BLaER1 treated with 17β-estradiol and CSF1 and Interleukin-3, amounts not matched to agents 10 nM and 100 nM (cell line): ENCODE measurements around the gene SLC39A5.

Experiments used
- H3K27ac ChIP-seq, 11 experiments: shearing (Covaris generic); formaldehyde crosslinking; 2 replicates each; pipeline ENCODE4 v1.8.1; 2022
- H3K27me3 ChIP-seq, 11 experiments: shearing (Covaris generic); formaldehyde crosslinking; 2 replicates each; pipeline ENCODE4 v1.8.1; 2022
- H3K36me3 ChIP-seq, 11 experiments: shearing (Covaris generic); formaldehyde crosslinking; 2 replicates each; pipeline ENCODE4 v1.8.1; 2022
- H3K4me1 ChIP-seq, 10 experiments: shearing (Covaris generic); formaldehyde crosslinking; 2 replicates each; pipeline ENCODE4 v1.8.1; 2022
- H3K4me2 ChIP-seq, 11 experiments: shearing (Covaris generic); formaldehyde crosslinking; 2 replicates each; pipeline ENCODE4 v1.8.1; 2022
- H3K4me3 ChIP-seq, 10 experiments: shearing (Covaris generic); formaldehyde crosslinking; 2 replicates each; pipeline ENCODE4 v1.8.1; 2022
- H3K9ac ChIP-seq, 11 experiments: shearing (Covaris generic); formaldehyde crosslinking; 2 replicates each; pipeline ENCODE4 v1.8.1; 2022
- H3K9me3 ChIP-seq, 11 experiments: shearing (Covaris generic); formaldehyde crosslinking; replicated peaks in 1 of 11; 2 replicates each; pipeline ENCODE4 v1.8.1; 2022
- H4K20me1 ChIP-seq, 11 experiments: shearing (Covaris generic); formaldehyde crosslinking; 2 replicates each; pipeline ENCODE4 v1.8.1; 2022
- Cebpa-rat ChIP-seq, 11 experiments: shearing (Covaris generic); IDR thresholded peaks; 2 replicates each; pipeline ENCODE4 v1.8.1; 2022

SLC39A5 gene

GRCh38 chr12:56231184-56231582 lies 1.3 kb downstream of the SLC39A5 start:
- Histone ChIP-seq H3K9me3 (no peaks in the 10 kb centered on the region), H3K27me3 (no peaks in the 10 kb centered on the region), H3K27ac (no peak overlapping the region)

GRCh38 chr12:56234746-56235436 lies 5.0 kb downstream of the SLC39A5 start:
- H3K4me2 ChIP-seq = no peak overlapping the region
- TF ChIP-seq Cebpa-rat (IDR thresholded peaks at IDR 0.05) = no peak

More at GRCh38 chr12:56231184-56231582, 1.3 kb downstream of the SLC39A5 start:
- no peak for TF ChIP-seq Cebpa-rat (IDR thresholded peaks at IDR 0.05)
- Histone ChIP-seq H3K4me3 (no peak overlapping the region), H3K36me3 (peaks cover 2 to 18% (median 4%) of the 10 kb centered on the region in 11 experiments; a peak in 13 of 22 replicates), H3K4me2 (peak overlapping the region in 5 of 11 experiments; percentile 47 to 77 (median 68); a peak in 5 of 22 replicates), H3K9ac (0 out of 22 replicates have a peak overlapping the region, but pooled peaks of 2 of the 11 experiments have one; percentile 9 to 19), H4K20me1 (peaks cover 0 to 3% (median 0%) of the 10 kb centered on the region in 11 experiments; a peak in 2 of 22 replicates), H3K4me1 (peaks cover 7 to 41% (median 33%) of the 10 kb centered on the region in 10 experiments; a peak in 18 of 20 replicates)

GRCh38 chr12:56236091-56236490 lies 6.2 kb downstream of the SLC39A5 start:
- Histone ChIP-seq H3K27me3 (no peaks in the 10 kb centered on the region), H3K4me1 (peaks cover 0 to 11% (median 4%) of the 10 kb centered on the region in 10 experiments; a peak in 10 of 20 replicates), H3K27ac (no peak overlapping the region), H3K9me3 (no peaks in the 10 kb centered on the region), H3K4me3 (no peak overlapping the region), H3K9ac (no peak overlapping the region), H3K4me2 (no peak overlapping the region), H4K20me1 (peaks cover 0 to 41% (median 0%) of the 10 kb centered on the region in 11 experiments; a peak in 5 of 22 replicates), H3K36me3 (peaks cover 30 to 49% (median 44%) of the 10 kb centered on the region in 11 experiments)
- no peak for TF ChIP-seq Cebpa-rat (IDR thresholded peaks at IDR 0.05)

More at GRCh38 chr12:56234746-56235436, 5.0 kb downstream of the SLC39A5 start:
- Histone ChIP-seq H3K4me1 (peaks cover 7 to 23% (median 16%) of the 10 kb centered on the region in 10 experiments; a peak in 18 of 20 replicates), H3K9me3 (no peaks in the 10 kb centered on the region), H3K27ac (no peak overlapping the region), H3K4me3 (no peak overlapping the region), H3K27me3 (no peaks in the 10 kb centered on the region), H3K36me3 (peaks cover 18 to 37% (median 33%) of the 10 kb centered on the region in 11 experiments), H4K20me1 (peaks cover 0 to 34% (median 0%) of the 10 kb centered on the region in 11 experiments; a peak in 5 of 22 replicates), H3K9ac (no peak overlapping the region)

DNA sequence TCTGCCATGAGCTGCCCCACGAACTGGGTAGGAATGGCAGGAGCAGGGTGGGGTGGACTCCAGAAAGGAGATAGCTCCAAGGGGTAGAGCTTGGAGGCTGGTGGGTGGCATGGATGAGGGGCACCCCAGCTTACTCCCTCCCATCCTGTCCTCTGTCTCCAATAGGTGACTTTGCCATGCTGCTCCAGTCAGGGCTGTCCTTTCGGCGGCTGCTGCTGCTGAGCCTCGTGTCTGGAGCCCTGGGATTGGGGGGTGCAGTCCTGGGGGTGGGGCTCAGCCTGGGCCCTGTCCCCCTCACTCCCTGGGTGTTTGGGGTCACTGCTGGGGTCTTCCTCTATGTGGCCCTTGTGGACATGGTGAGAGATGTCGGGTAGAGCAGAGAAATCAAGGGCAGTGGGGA lies 7.1 kb downstream of the SLC39A5 start:
- no peak overlapping the region for H3K4me2 ChIP-seq
- TF ChIP-seq Cebpa-rat (IDR thresholded peaks at IDR 0.05) = no peak
- H4K20me1 ChIP-seq = peaks cover 0 to 50% (median 5%) of the 10 kb centered on the region in 11 experiments; a peak in 9 of 22 replicates
- no peaks in the 10 kb centered on the region for H3K9me3 ChIP-seq
- peaks cover 0 to 2% (median 0%) of the 10 kb centered on the region in 10 experiments; a peak in 1 of 20 replicates for H3K4me1 ChIP-seq
- H3K4me3 ChIP-seq = no peak overlapping the region
- H3K27me3 ChIP-seq = no peaks in the 10 kb centered on the region
- H3K9ac ChIP-seq = no peak overlapping the region
- H3K27ac ChIP-seq = no peak overlapping the region
- H3K36me3 ChIP-seq = peaks cover 37 to 58% (median 53%) of the 10 kb centered on the region in 11 experiments

GRCh38 chr12:56237552-56237951 lies 7.7 kb downstream of the SLC39A5 start:
- no peaks in the 10 kb centered on the region for H3K9me3 ChIP-seq
- no peak overlapping the region for H3K4me3 ChIP-seq
- no peak overlapping the region for H3K4me2 ChIP-seq
- H3K27ac ChIP-seq = no peak overlapping the region
- H3K36me3 ChIP-seq = peaks cover 43 to 64% (median 58%) of the 10 kb centered on the region in 11 experiments
- H4K20me1 ChIP-seq = peaks cover 0 to 55% (median 9%) of the 10 kb centered on the region in 11 experiments; a peak in 10 of 22 replicates
- H3K27me3 ChIP-seq = no peaks in the 10 kb centered on the region
- no peak for TF ChIP-seq Cebpa-rat (IDR thresholded peaks at IDR 0.05)
- no peak overlapping the region for H3K9ac ChIP-seq
- H3K4me1 ChIP-seq = no peaks in the 10 kb centered on the region

DNA sequence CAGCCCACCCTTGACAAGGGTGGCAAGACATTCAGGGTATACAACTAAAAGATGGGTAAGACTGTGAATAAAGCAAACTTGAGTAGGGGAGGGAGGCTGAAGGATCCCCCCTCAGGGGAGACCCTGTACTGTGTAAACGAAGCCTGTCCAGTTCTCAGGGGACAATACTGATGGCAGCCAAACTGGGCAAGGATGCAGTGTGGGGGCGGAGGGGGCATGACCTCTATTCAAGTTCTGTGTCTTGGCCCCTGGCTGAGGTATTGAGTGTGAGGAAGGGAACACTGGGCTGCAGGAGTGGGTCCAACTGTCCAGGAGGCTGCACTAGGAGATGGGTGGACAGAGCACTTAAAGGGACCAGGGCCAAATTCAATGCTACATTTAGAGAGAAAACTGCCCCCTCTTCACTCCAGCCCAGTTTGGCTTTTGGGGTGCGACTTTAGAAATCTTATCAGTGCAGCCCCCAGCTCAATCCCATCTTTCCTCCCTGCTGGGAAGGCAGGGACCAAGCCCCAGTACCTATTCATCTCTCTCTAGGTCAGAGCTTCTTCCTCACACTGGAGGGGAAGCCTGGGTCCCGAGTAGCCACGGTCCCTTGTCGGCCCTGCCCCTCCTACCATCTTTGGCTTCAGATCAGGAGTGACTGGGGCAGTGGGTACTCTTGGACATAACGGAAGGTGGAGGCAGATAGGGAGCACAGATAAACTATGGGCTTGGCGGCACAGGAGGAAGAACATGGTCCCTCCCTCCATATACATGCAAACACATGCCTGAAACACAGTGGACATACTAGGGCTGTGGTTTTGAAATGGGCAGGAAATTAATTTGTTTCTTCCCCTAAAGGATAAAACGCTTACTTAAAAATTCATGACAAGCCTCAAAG lies 11.8 kb downstream of the SLC39A5 start:
- H3K36me3 ChIP-seq = peaks cover 80 to 97% (median 90%) of the 10 kb centered on the region in 11 experiments
- no peaks in the 10 kb centered on the region for H3K9me3 ChIP-seq
- H4K20me1 ChIP-seq = peaks cover 0 to 76% (median 19%) of the 10 kb centered on the region in 11 experiments; a peak in 13 of 22 replicates
- H3K9ac ChIP-seq = no peak overlapping the region
- no peak overlapping the region for H3K27ac ChIP-seq
- H3K27me3 ChIP-seq = no peaks in the 10 kb centered on the region
- no peaks in the 10 kb centered on the region for H3K4me1 ChIP-seq
- H3K4me3 ChIP-seq = no peak overlapping the region
- TF ChIP-seq Cebpa-rat (IDR thresholded peaks at IDR 0.05) = no peak
- no peak overlapping the region for H3K4me2 ChIP-seq

DNA sequence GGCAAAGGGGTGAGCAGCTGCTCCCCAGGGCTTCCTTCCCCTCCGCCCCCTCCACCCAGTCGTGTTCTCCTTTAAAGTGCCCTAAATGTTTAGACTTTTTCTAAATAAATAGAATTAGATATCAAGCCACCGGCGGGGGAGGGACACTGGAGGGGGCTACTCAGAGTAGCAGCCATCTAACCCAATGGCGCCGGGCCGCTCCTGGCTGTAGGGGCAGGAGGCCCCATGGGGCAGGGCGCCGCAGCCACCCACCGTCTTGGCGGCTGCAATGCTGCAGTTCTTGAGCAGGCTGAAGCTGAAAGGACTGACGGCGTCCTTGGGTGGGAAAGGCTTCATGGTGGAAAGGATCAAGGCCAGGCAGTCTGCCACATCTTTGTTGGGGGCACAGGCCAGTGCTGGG lies 13.1 kb downstream of the SLC39A5 start:
- no peak for TF ChIP-seq Cebpa-rat (IDR thresholded peaks at IDR 0.05)
- H4K20me1 ChIP-seq = peaks cover 0 to 72% (median 19%) of the 10 kb centered on the region in 11 experiments; a peak in 13 of 22 replicates
- no peaks in the 10 kb centered on the region for H3K4me1 ChIP-seq
- H3K36me3 ChIP-seq = peaks cover 84 to 96% (median 91%) of the 10 kb centered on the region in 11 experiments
- no peak overlapping the region for H3K4me2 ChIP-seq
- peak overlapping the region in 1 of 11 experiments; percentile 11; a peak in 2 of 22 replicates for H3K9ac ChIP-seq
- no peak overlapping the region for H3K27ac ChIP-seq
- no peak overlapping the region for H3K4me3 ChIP-seq
- no peaks in the 10 kb centered on the region for H3K9me3 ChIP-seq
- no peaks in the 10 kb centered on the region for H3K27me3 ChIP-seq

DNA sequence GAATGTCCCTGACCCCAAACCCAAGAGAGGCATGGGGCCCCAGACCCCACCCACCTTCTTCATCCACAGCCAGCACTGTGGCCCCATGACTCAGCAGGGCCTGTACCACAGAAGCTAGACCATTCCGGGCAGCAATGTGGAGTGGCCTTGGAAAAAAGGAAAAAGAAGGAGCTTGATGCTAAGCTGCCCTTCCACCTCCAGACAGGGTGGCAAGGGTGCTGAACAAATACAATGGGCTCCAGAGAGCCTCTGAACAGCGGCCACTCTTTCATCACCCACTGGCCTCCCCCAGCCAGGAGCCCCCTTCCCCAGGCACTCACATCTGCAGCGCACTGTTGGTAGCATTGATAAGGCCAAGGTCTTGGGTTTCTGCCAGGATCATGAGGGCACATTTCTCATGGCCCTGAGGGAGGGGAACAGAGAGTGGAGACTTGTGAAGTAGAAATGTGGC lies 13.9 kb downstream of the SLC39A5 start:
- Histone ChIP-seq H3K4me3 (no peak overlapping the region), H3K27ac (no peak overlapping the region), H3K27me3 (no peaks in the 10 kb centered on the region), H3K4me1 (no peaks in the 10 kb centered on the region), H3K9me3 (no peaks in the 10 kb centered on the region), H3K36me3 (peaks cover 92 to 99% (median 97%) of the 10 kb centered on the region in 11 experiments), H4K20me1 (peaks cover 0 to 78% (median 20%) of the 10 kb centered on the region in 11 experiments; a peak in 13 of 22 replicates), H3K9ac (0 out of 22 replicates have a peak overlapping the region, but pooled peaks of 1 of the 11 experiments have one; percentile 11), H3K4me2 (no peak overlapping the region)
- no peak for TF ChIP-seq Cebpa-rat (IDR thresholded peaks at IDR 0.05)
